PFSK-1 (cell line): ENCODE results near the gene MCM6.

Experiments
- FOXP2 ChIP-seq: optimal IDR thresholded peaks from 2 replicates; pipeline ENCODE3; 2011; ENCODE audit warnings: borderline replicate concordance, control low read depth, inconsistent platforms; ENCODE audit not compliant: insufficient read depth; ENCODE audit errors: extremely low read length, extremely low read depth
- POLR2AphosphoS5 ChIP-seq: IDR thresholded peaks from 2 replicates; pipeline ENCODE4 v1.6.1; 2012; ENCODE audit warnings: low read depth, mild to moderate bottlenecking, control low read depth, low read length, moderate library complexity
- REST ChIP-seq, 2 experiments: IDR thresholded peaks; 2 replicates each; pipeline versions ENCODE4 v1.6.1 to v1.8.0; 2011 to 2012; ENCODE audit warnings: low read depth in 2 of 2, low read length in 2 of 2, control low read depth in 1 of 2, inconsistent platforms in 1 of 2, mild to moderate bottlenecking in 1 of 2, moderate library complexity in 1 of 2; ENCODE audit not compliant: insufficient read depth in 1 of 2
- SIN3A ChIP-seq: IDR thresholded peaks from 2 replicates; pipeline ENCODE4 v1.6.1; 2012; ENCODE audit warnings: mild to moderate bottlenecking, low read length, moderate library complexity, borderline replicate concordance; ENCODE audit not compliant: insufficient read depth
- TAF1 ChIP-seq: IDR thresholded peaks from 2 replicates; pipeline ENCODE4 v1.6.1; 2012; ENCODE audit warnings: low read length, control low read depth, borderline replicate concordance; ENCODE audit not compliant: insufficient read depth

Gene MCM6

GRCh38 chr2:135870571-135870970, 5.7 kb downstream of the MCM6 start:
- TF ChIP-seq TAF1 = no peak
- TF ChIP-seq SIN3A = no peak
- no peak for TF ChIP-seq FOXP2
- no peak for TF ChIP-seq REST (IDR thresholded peaks at IDR 0.05; ENCODE audit: insufficient read depth in 1 of 2, low read depth in 2 of 2, low read length in 2 of 2)
- TF ChIP-seq POLR2AphosphoS5 = no peak

- TF ChIP-seq REST (IDR thresholded peaks at IDR 0.05; ENCODE audit: insufficient read depth in 1 of 2, low read depth in 2 of 2, low read length in 2 of 2) = no peak
- TF ChIP-seq TAF1 = no peak
- TF ChIP-seq POLR2AphosphoS5 = no peak
- TF ChIP-seq SIN3A = no peak
- TF ChIP-seq FOXP2 = no peak
These were observed 13.0 kb downstream of the MCM6 start for GRCh38 chr2:135863233-135863632.

GRCh38 chr2:135862718-135863117, 13.5 kb downstream of the MCM6 start:
- TF ChIP-seq POLR2AphosphoS5 = no peak
- TF ChIP-seq FOXP2 = no peak
- no peak for TF ChIP-seq REST (IDR thresholded peaks at IDR 0.05; ENCODE audit: insufficient read depth in 1 of 2, low read depth in 2 of 2, low read length in 2 of 2)
- TF ChIP-seq SIN3A = no peak
- no peak for TF ChIP-seq TAF1

- no peak for TF ChIP-seq FOXP2
- no peak for TF ChIP-seq REST (IDR thresholded peaks at IDR 0.05; ENCODE audit: insufficient read depth in 1 of 2, low read depth in 2 of 2, low read length in 2 of 2)
These were observed 22.8 kb downstream of the MCM6 start for GRCh38 chr2:135853401-135853800.

GRCh38 chr2:135851858-135852257, 24.4 kb downstream of the MCM6 start:
- TF ChIP-seq FOXP2 (no peak), SIN3A (no peak), REST (IDR thresholded peaks at IDR 0.05; ENCODE audit: insufficient read depth in 1 of 2, low read depth in 2 of 2, low read length in 2 of 2) (no peak), TAF1 (no peak), POLR2AphosphoS5 (no peak)
